ENCODE results near the gene LRRC17.

Gene LRRC17

DNA sequence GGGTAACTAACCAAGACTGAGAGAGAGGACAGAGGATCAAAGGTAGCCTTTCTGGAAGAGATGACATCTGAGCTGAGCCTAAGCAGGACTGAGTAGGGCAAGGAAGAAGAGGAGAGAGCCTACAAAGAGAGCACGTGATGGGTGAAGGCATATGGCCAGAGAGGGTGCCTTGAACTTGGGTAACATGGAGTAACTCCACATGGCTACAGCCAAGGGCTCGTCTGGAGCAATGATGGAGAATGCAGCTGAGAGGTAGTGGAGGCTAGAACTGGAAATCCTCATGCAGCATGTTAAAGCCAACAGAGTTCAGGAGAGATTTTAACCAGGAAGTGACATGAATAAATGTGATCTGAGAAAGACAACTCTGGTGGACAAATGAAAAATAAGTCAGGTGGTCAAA is 77.8 kb downstream of the LRRC17 start:
- no peak for DNase-seq

DNA sequence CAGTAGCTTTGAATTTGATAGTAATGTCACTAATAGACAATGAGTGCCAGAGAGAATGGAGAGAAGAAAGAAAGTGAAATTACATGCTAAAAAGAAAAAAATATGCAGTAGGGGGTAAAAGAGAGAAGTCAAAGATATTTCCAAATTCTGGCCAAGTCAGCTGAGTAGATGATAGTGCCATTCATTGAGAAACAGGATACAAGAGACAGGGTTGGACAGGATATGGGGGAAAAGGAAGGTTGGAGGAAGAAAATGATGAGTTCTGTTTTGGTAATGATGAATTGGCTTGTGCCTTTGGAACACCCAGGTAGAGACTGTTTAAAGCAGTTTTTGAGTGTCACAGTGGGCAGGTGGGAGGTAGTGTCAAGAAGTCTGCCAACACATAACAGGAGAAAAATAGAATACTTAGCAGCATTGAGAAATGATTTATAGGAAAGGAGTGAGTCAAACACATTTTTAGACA is 78.3 kb downstream of the LRRC17 start:
- no peak for DNase-seq

GRCh38 chr7:102991540-102992214 is 78.9 kb downstream of the LRRC17 start:
- DNase-seq, result no peak

DNA sequence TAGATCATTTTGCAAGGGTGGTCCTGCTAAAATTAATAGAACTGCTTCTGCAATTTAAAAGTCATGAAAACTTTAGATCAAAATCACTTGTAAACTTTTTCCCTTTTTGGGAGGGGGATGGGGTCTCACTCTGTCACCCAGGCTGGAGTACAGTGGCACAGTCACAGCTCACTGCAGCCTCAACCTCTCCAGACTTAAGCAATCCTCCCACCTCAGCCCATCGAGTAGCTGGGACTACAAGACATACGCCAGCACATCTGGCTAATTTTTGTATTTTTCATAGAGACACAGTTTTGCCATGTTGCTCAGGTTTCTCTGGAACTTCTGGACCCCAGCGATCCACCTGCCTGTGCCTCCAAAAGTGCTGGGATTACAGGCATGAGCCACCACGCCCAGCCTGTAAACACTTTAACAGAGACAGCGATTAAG is 79.7 kb downstream of the LRRC17 start:
- no peak for DNase-seq

DNA sequence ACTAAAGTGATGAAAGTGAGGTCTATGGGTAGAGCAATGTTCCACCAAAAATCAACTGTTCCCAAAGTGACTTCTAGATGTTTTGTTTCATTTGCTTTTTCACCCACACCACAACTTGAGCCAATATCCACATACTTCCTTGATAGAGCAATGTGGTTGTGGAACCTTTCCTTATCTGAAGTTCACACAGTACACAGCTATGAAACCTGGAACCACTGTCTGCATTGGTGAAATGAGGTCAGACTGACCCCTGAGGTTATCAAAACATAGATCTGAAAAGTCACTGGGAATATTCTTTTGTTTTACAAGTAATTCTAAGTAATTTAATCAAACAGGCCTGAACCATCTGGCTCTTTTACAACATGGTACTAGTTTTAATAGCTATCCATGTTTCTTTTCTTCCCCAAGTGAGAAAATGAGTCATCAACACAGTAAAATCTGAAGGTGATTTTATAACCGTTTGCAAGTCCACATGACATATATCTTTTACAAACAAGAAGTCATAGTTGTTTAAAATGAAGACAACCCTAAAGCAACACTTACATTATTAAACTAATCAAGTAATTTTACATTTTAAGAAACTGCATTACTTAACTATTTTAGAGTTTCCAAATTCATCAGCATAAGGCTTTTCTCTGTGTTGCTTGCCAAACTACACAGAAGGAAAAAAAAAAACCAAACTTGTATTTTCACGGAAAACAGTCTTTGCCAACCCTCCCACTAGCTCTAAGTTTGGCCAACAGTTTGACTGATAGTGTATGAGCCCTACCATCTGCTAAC is 80.3 kb downstream of the LRRC17 start:
- DNase-seq, result no peak

- no peak for DNase-seq
These were observed 80.9 kb downstream of the LRRC17 start for GRCh38 chr7:102993718-102994029.

DNA sequence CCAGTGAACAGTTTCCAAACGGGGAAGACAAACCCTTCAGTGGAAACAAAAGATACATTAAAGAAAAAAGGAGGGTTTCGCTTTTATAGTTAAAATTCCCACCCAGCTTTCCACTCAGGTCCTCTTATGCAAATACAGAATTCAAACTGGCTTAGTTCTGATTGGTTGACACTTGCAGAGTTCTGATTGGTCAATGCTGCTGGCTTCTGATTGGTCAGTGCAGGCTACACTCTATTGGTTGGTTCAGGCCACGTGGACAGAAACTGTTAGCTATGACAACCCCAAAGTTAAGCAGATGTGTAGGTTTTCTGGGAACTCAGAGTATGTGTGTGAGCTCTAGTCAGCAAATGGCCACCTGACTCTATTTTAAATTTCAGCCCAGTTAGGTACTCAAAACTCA is 81.8 kb downstream of the LRRC17 start:
- DNase-seq, result no peak

All from retina (tissue), 1 donor.